Stomach (tissue), 9 donors: ENCODE data around the gene UST. TPM values are rescaled to one million over a fixed set of nuclear protein-coding genes. Genes with fewer than 3 reads are reported as not detected.
A peak's percentile ranks its signal among the peaks of the same experiment; 100 is the strongest.
"Not testable (repeated sequence)": the region's sequence is repeated elsewhere in the genome, so short reads cannot be mapped to it uniquely, and the experiment has no call there.

Experiments
- DNase-seq, 2 donors: peaks; one replicate each; pipeline versions ENCODE4 v3.0.0 to v3.0.0-alpha.2; 2013 to 2019
- H3K27ac ChIP-seq, 5 donors: fragments of 200-600 bp in 4 of 5; sonication (generic) in 4 of 5; one replicate each; pipeline ENCODE4 v1.5.1; 2013 to 2019; ENCODE audit warnings: mild to moderate bottlenecking in 1 of 5, moderate library complexity in 1 of 5
- H3K27me3 ChIP-seq, 3 donors: fragments of 200-600 bp; sonication (generic); one replicate each; pipeline ENCODE4 v1.5.1; 2017 to 2019; ENCODE audit warnings: mixed run types in 1 of 3
- H3K36me3 ChIP-seq, 4 donors: fragments of 200-600 bp; sonication (generic); 1 replicate in 3 of 4; 2 replicates in 1 of 4; pipeline ENCODE4 v1.5.1; 2016 to 2019
- H3K4me1 ChIP-seq, 4 donors: fragments of 200-600 bp; sonication (generic); one replicate each; pipeline ENCODE4 v1.5.1; 2016 to 2019
- H3K4me3 ChIP-seq, 4 donors: fragments of 200-600 bp; sonication (generic) in 3 of 4; one replicate each; pipeline ENCODE4 v1.5.1; 2016 to 2019; ENCODE audit warnings: mild to moderate bottlenecking in 1 of 4
- H3K9me3 ChIP-seq, 4 donors: fragments of 200-600 bp; sonication (generic); one replicate each; pipeline ENCODE4 v1.5.1; 2016 to 2019
- CTCF ChIP-seq, 7 experiments: fragments of 450-650 bp in 4 of 7; fragments of 200-600 bp in 3 of 7; sonication (generic) in 3 of 7; IDR thresholded peaks; one replicate each; pipeline ENCODE4 v1.5.1; 2016 to 2019; ENCODE audit warnings: antibody characterized with exemption in 7 of 7, control low read depth in 2 of 7, mild to moderate bottlenecking in 1 of 7
- EP300 ChIP-seq: sonication (generic); formaldehyde crosslinking; IDR thresholded peaks from one replicate; pipeline ENCODE4 v1.6.1; 2017; ENCODE audit warnings: antibody characterized with exemption
- POLR2A ChIP-seq, 4 donors: fragments of 450-650 bp; IDR thresholded peaks; one replicate each; pipeline ENCODE4 v1.6.1; 2016; ENCODE audit warnings: antibody characterized with exemption in 4 of 4, control low read depth in 2 of 4, mild to moderate bottlenecking in 1 of 4, moderate library complexity in 1 of 4
- POLR2AphosphoS5 ChIP-seq, 3 donors: sonication (generic); formaldehyde crosslinking; IDR thresholded peaks; one replicate each; pipeline ENCODE4 v1.6.1; 2016; ENCODE audit warnings: antibody characterized with exemption in 3 of 3
- WGBS, 5 donors: extraction: QIAGEN DNeasy Blood & Tissue Kit in 3 of 5; methylation state at CpG; one replicate each; pipeline versions ENCODE4 v1.1.5 to v1.1.7; 2013 to 2018; 5-methylcytosine and 5-hydroxymethylcytosine counted together
- intact Hi-C: fragments of 100-400 bp; cut with DNase I; formaldehyde crosslinking; loops from one replicate; pipeline ENCODE4 v1.15.1; 2023; ENCODE audit warnings: low total_unique reads
- polyA plus RNA-seq, 3 donors: library from polyadenylated mRNA; stranded (reverse); fragments of 200-250 nt; gene quantifications; one replicate each; pipeline ENCODE4 v1.2.3, GENCODE V29; 2013
- total RNA-seq, 5 donors: library from RNA; depleted of rRNA; stranded (reverse); fragments of >200 nt; gene quantifications; one replicate each; pipeline versions ENCODE4 v1.1.0 to v1.2.3, GENCODE V29; 2014 to 2016
- donor health status: healthy with polysubstance abuse.
- donor health status: Bipolar disorder and iron deficiency.
- donor health status: healthy.

UST gene
- total and polyA plus RNA-seq, 8 donors: 2.2 to 45.8 (median 8.9) TPM

- intact Hi-C loops: no loop called here
- 89 to 99% (median 96%) methylated on average over 3 of the region's 3 CpGs for WGBS, 5 donors
- no peak for TF ChIP-seq CTCF (IDR thresholded peaks at IDR 0.05)
- no peak for TF ChIP-seq POLR2AphosphoS5 (IDR thresholded peaks at IDR 0.05)
- TF ChIP-seq EP300: no peak
- no peak for TF ChIP-seq POLR2A (IDR thresholded peaks at IDR 0.05)
These were observed 104.1 kb downstream of the UST start for GRCh38 chr6:148850964-148851363.

GRCh38 chr6:148851683-148852556 is 105.1 kb downstream of the UST start:
- peak in 1 of 2 donors; percentile 44 for DNase-seq
- WGBS, 5 donors: 47 to 66% (median 57%) methylated on average over 16 of the region's 16 CpGs
- H3K36me3 ChIP-seq: no peaks in the 10 kb centered on the region
- peaks cover 0 to 25% (median 14%) of the 10 kb centered on the region in 4 donors for H3K4me1 ChIP-seq
- H3K9me3 ChIP-seq: no peaks in the 10 kb centered on the region
- TF ChIP-seq EP300: no peak
- no peak for TF ChIP-seq POLR2AphosphoS5 (IDR thresholded peaks at IDR 0.05)
- no peak for TF ChIP-seq POLR2A (IDR thresholded peaks at IDR 0.05)
- TF ChIP-seq CTCF (IDR thresholded peaks at IDR 0.05): no peak
- no peak overlapping the region for H3K4me3 ChIP-seq
- intact Hi-C loops: no loop called here
- no peaks in the 10 kb centered on the region for H3K27me3 ChIP-seq
- H3K27ac ChIP-seq: no peak overlapping the region

More at GRCh38 chr6:148850964-148851363, 104.1 kb downstream of the UST start:
- Histone ChIP-seq H3K27ac (no peak overlapping the region), H3K36me3 (no peaks in the 10 kb centered on the region), H3K4me3 (no peak overlapping the region), H3K27me3 (no peaks in the 10 kb centered on the region), H3K4me1 (peaks cover 0 to 25% (median 14%) of the 10 kb centered on the region in 4 donors), H3K9me3 (no peaks in the 10 kb centered on the region)
- no peak for DNase-seq

GRCh38 chr6:148852688-148853087 is 105.9 kb downstream of the UST start:
- WGBS, 5 donors: 78 to 83% (median 81%) methylated on average over 6 of the region's 6 CpGs

GRCh38 chr6:148853113-148853512 is 106.3 kb downstream of the UST start:
- H3K4me3 ChIP-seq, H3K27ac ChIP-seq, H3K27me3 ChIP-seq, H3K9me3 ChIP-seq, intact Hi-C loops, DNase-seq, H3K36me3 ChIP-seq: not testable (repeated sequence)
- H3K4me1 ChIP-seq: peaks cover 0 to 24% (median 10%) of the 10 kb centered on the region in 4 donors
- WGBS, 5 donors: 94 to 97% (median 96%) methylated on average over 3 of the region's 3 CpGs

More at GRCh38 chr6:148852688-148853087, 105.9 kb downstream of the UST start:
- Histone ChIP-seq H3K27me3 (no peaks in the 10 kb centered on the region), H3K9me3 (no peaks in the 10 kb centered on the region), H3K36me3 (no peaks in the 10 kb centered on the region), H3K27ac (no peak overlapping the region), H3K4me1 (peaks cover 0 to 24% (median 11%) of the 10 kb centered on the region in 4 donors), H3K4me3 (no peak overlapping the region)
- TF ChIP-seq POLR2A (IDR thresholded peaks at IDR 0.05) (no peak), POLR2AphosphoS5 (IDR thresholded peaks at IDR 0.05) (no peak), CTCF (IDR thresholded peaks at IDR 0.05) (no peak), EP300 (no peak)
- intact Hi-C loops: no loop called here
- DNase-seq: no peak

GRCh38 chr6:148854096-148854495 is 107.3 kb downstream of the UST start:
- no peak overlapping the region for H3K4me3 ChIP-seq
- no peaks in the 10 kb centered on the region for H3K9me3 ChIP-seq
- 12 to 40% (median 25%) methylated on average over 5 of the region's 5 CpGs for WGBS, 5 donors
- no peak overlapping the region for H3K27ac ChIP-seq
- intact Hi-C loops: no loop called here
- no peaks in the 10 kb centered on the region for H3K27me3 ChIP-seq
- peaks cover 0 to 24% (median 10%) of the 10 kb centered on the region in 4 donors for H3K4me1 ChIP-seq
- no peaks in the 10 kb centered on the region for H3K36me3 ChIP-seq
- DNase-seq: peak in 1 of 2 donors; percentile 66
- TF ChIP-seq POLR2A (IDR thresholded peaks at IDR 0.05): no peak
- no peak for TF ChIP-seq POLR2AphosphoS5 (IDR thresholded peaks at IDR 0.05)
- no peak for TF ChIP-seq CTCF (IDR thresholded peaks at IDR 0.05)
